HG03521 (cell line): ENCODE results near the gene RASAL3.
"Not testable (repeated sequence)": the region's sequence is repeated elsewhere in the genome, so short reads cannot be mapped to it uniquely, and the experiment has no call there.

ENCODE experiments used
- ATAC-seq: cut with Tn5 transposase; IDR thresholded peaks from one replicate; pipeline ENCODE4 v1.9.1; 2021; ENCODE audit warnings: mild to moderate bottlenecking, moderate library complexity; ENCODE audit not compliant: unreplicated experiment

RASAL3 gene

DNA sequence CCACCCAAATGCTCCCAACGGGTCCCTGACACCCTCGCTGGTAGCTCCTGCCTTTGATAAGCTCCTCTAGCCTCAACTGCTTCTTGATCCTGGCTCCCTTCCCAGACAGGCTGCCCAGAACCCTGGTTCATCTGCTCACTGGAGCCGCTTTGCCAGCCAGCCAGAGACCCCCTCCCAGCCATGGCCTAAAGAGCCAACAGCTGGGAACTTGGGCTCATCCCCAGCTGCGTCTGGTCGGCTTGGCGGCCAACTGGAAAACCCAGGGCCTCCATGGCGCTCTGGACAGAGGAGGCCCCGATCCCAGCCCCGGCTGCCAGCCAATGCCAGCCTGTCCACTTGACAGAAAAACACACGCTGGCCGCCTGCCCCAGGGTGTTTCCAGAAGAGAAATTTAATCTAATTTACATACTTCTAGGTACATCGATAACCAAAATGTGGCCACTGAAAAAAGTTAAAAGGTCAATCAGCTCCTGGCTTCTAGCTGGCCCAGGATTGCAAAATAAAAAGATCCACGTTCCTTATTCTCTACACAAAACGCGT lies 42.6 kb downstream of the RASAL3 start:
- no peak for ATAC-seq

GRCh38 chr19:15421136-15421695 lies 43.1 kb downstream of the RASAL3 start:
- no peak for ATAC-seq

- ATAC-seq, result no peak
Measured at GRCh38 chr19:15419413-15420025, 44.8 kb downstream of the RASAL3 start.

- ATAC-seq, result peak; percentile 89
Measured at GRCh38 chr19:15418579-15419412, 45.5 kb downstream of the RASAL3 start, which contains the start of gene AKAP8L. Gene AKAP8L (minus strand): TSS chr19:15418988. CDS start chr19:15418923, 65 bp downstream.

DNA sequence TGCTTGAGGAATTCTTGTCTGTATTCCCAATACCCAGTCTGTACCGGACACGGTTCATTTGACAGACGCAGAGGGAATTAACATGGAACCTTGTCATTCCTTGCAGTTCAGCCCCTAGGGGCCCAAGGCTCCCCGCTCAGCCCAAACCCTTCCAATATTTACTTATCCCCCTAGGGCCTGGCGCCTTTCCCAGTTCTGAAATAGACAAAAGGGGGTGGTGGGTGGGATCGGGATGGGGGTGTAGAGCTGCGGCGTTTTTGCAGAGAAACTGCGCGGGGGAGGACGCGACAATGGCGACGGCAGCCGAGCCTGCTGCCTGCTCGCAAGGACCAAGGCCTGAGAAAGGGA lies 46.1 kb downstream of the RASAL3 start:
- ATAC-seq, result no peak

GRCh38 chr19:15417699-15418098 lies 46.6 kb downstream of the RASAL3 start:
- ATAC-seq, result no peak

DNA sequence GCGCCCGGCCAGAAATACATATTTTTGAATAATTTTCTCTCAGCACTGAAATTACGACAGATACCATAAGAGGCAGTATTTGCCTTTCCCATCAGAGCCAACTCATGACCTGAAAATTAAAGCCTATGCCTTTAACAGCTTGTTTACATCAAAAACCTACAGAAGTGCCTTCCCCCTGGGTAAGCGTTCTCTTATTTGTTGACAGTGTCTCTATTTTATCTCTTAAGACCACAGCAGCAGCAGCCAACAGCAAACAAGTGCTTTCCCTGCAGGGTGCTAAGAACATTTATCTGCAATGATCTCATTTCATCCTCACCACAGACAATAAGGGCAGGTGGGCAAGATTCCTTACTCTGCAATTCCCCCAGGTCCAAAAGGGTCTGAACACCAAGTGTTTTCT lies 51.5 kb downstream of the RASAL3 start:
- no peak for ATAC-seq

GRCh38 chr19:15411351-15411750 lies 53.0 kb downstream of the RASAL3 start:
- ATAC-seq, result not testable (repeated sequence)

GRCh38 chr19:15404780-15405211 lies 59.5 kb downstream of the RASAL3 start:
- ATAC-seq, result no peak

DNA sequence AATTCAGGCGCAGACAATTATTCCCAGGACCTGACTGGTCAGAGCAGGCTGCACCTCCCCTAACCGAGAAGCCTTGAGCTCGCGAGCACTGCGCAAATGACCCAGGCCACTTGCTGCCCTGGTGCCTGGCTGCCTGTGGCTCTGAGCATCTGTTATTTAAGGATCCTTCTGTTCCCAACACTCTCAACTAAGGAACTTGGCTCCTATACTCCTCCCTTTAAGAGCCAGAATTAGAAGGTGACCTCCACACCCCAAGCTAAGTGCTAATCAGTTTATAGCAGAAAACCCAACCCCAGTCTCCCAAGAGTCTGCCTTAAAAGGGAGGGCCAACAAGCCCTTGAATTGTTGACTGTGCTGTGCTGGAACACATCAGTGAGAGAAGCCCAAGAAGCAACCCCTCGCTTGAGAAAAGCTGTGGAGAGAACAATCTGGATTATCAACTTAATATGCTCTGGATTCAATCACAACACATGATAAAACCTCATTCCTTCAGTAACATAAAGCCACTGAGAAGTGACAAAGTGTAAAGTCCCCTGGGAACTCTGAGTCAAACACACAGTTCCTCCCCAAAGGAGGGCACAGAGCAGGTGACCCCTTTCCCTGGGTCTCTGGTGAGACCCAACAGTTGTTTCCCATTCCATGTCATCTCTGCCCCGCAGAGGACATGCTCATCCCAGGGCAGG lies 60.1 kb downstream of the RASAL3 start:
- ATAC-seq, result no peak

DNA sequence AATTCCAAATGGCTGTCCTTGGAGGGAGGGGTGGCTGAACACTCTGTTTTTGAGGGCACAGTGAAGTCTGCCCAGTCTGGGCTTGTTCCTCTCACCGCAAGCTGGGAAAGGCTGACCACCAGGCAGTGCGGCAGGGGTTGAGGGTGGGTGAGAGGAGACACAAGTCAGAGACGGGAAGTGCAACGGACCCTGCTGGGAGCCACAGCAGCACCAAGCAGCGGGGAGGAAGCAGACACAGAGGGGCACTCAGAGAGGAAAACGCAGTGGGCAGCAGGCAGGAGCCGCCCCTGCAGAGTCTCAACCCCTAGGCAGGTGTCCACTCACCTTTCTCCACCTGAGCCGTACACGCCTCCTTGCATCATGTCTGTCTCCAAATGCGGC lies 61.2 kb downstream of the RASAL3 start:
- ATAC-seq, result no peak

- ATAC-seq, result no peak
Measured at GRCh38 chr19:15402411-15403150, 61.8 kb downstream of the RASAL3 start.
